RCC 7860 (cell line): ENCODE measurements around the gene FKBP2.

Experiments
- DNase-seq: peaks from one replicate; pipeline ENCODE4 v3.0.0-alpha.2; 2015; ENCODE audit warnings: low spot score
- FAIRE-seq: peaks from 2 replicates; lab custom pipeline; 2012; peaks lifted over from hg19 to GRCh38; lab: Jason Lieb, UNC

Gene FKBP2

DNA sequence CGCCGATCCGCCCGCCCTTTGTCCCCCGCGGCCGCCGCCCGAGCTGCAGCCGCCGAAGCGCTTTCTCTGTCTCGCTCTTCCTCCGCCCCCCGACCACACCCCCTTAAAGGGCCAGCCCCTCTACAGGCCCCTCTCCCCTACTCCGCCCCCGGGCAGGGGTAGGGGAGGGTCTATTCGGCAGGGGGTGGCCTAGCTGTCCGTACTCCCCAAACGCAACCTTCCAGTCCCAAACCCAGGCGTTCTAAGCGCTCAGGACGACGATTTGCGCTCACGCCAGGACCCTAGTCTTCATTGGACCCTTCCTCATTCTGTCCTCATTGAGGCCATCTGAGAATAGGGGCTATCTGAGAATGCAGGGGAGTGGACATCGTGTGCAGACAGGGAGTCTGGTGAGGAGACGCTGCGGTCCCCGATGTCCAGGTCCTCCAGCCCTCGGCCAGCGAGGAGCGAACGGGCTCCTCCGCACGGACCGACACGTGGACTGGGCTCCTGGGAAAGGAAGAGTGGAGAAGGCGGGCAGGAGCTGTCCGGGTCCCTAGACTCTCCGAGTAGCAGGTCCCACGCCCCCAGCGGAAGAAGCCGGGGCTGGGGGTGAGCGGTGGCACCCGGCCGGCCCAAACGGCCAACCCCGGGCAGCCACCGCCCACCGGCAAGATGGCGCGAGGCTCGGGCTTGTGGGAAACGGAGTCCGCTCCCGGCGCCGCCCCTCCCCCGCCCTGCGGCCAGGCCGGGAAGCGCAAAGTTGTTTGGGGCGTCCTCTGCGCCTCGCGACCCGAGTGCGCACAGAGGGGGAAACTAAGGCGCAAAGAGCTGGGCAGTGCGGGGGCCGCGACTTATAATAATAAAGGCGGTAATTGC is 6.2 kb downstream of the FKBP2 start, which contains the start of gene PPP1R14B:
PPP1R14B (minus strand) TSS at position 73 of the 858 bp plus-strand sequence. CDS start 270 bp downstream, outside the sequence.
- DNase-seq, result peak; percentile 56
- no peak for FAIRE-seq

GRCh38 chr11:64247729-64248531 is 7.0 kb downstream of the FKBP2 start:
- no peak for DNase-seq
- FAIRE-seq, result no peak

- FAIRE-seq (no peak), DNase-seq (no peak)
Measured at GRCh38 chr11:64248578-64248977, 7.7 kb downstream of the FKBP2 start.

DNA sequence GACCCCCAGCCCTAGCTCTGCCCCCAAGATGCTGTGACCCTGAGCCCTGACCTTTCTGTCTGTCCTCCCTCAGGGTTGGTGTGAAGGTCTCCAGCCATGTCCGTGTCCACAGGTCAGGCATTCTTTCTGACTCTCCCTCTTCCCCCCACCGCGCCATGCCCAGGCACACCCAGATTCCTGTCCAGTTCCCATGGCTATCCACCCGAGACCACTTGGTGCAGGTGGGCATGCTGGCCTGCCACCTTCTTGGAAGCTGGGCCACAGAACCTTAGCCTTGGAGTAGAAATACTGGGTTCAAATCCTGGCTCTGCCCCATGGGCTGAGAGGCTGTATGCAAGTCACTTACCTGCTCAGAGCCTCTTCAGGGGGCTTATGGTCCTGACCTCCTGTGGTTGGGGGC is 8.1 kb downstream of the FKBP2 start:
- FAIRE-seq (no peak), DNase-seq (no peak)

DNA sequence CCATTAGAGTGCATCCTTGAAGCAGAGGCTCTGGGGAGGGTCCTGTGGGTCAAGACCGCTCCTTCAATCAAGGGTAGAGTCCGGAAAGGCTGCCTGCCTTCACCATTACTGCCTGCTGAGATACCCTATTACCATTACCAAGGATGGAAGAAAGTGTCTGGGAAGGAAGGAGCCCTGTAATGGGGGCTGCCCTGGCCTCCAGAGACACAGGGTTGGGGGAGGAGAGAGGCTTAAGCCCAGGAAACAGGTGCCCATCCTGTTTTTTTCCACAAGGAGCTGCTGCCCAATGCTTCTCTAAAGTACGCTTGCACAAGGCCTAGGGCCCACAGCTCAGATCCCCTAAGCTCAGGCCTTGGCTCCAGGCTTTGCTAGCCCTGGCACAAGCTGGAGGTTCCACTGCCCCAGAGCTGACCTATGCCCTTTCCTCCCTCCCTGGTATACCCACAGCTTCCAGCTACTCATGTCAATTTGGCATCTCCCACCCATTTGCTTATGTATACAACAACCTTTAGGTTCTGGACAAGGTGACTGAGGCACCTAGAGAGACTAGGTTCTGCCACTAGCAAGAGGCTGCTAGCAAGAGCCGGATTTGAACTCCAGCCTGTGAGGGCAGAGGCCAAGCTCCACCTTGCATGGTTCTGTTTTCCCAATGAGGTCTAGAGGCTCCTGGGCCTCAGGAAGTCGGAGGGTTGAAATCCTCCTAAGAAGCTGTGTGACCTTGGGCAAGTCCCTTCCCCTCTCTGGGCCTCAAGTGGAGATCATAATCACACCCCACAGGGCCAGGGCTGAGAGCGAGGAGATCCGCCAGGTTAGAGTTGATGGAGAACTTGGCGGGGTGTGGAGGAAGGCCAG is 8.9 kb downstream of the FKBP2 start:
- DNase-seq (no peak), FAIRE-seq (no peak)

DNA sequence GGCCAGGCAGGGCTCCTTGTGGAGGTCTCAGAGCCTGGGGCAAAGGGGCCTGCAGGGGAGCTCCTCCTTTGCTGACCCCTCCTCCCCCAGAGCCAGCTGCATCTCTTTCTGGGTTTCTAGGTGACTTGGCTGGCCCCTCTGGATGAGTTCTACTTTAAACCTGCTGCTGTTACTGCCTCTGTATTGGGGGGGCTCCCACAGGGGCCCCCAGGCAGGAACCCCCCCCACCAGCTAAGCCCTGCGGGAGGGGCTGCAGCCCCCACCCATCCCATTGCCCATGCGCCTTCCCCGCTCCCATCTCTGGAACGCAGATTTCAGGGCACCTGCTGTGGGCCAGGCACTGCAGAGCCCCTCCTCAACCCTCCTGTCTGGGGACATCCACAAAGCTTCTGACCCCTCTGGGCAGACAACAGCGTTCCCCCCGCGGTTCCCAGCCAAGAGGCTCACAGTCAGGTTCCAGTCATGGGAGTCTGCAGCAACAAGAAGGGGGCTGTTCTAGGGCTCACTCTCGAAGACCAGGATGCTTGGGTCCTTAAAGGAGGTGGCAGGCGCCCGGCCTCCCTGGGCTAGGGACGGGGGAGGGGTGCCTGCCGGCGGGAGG is 9.6 kb downstream of the FKBP2 start:
- DNase-seq (no peak), FAIRE-seq (no peak)

DNA sequence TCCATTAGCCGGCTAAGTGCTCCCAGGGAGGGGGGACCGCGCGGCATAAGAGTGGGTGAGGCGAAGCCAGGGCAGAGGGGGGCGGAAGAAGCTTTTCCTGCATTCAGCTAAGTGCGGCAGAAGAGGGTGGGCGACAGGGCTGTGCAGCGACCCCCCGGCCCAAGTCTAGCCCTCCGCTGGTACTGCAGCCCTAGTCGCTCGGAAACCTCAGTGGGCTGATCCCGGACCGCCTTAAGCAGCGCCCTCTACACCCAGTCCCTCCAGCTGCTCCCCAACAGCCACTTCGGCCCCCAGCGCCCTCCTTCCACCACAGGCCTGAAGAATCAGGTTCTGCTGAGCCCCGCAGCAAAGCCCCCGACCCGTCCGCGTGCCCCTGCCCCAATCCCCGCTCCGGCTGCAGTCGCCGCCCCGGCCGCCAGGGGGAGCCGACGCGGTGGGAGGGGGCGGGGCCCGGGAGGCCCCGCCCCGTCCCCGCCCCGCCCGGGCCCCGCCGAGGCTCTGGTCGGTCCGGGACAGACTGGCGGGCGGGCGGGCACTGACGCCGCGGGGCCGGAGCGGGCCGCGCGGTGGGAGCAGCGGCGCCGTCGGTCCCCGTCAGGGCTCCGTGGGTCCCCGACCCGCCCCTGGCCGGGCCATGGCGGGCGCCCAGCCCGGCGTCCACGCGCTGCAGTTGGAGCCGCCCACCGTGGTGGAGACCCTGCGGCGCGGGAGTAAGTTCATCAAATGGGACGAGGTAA is 10.3 kb downstream of the FKBP2 start, which contains the start of gene PLCB3:
PLCB3 (plus strand) TSS at position 515 of the 737 bp plus-strand sequence; CDS start at position 635, 120 bp downstream.
- DNase-seq (no peak), FAIRE-seq (no peak)

GRCh38 chr11:64251753-64252002 is 10.8 kb downstream of the FKBP2 start:
- FAIRE-seq, result no peak
- DNase-seq, result no peak

DNA sequence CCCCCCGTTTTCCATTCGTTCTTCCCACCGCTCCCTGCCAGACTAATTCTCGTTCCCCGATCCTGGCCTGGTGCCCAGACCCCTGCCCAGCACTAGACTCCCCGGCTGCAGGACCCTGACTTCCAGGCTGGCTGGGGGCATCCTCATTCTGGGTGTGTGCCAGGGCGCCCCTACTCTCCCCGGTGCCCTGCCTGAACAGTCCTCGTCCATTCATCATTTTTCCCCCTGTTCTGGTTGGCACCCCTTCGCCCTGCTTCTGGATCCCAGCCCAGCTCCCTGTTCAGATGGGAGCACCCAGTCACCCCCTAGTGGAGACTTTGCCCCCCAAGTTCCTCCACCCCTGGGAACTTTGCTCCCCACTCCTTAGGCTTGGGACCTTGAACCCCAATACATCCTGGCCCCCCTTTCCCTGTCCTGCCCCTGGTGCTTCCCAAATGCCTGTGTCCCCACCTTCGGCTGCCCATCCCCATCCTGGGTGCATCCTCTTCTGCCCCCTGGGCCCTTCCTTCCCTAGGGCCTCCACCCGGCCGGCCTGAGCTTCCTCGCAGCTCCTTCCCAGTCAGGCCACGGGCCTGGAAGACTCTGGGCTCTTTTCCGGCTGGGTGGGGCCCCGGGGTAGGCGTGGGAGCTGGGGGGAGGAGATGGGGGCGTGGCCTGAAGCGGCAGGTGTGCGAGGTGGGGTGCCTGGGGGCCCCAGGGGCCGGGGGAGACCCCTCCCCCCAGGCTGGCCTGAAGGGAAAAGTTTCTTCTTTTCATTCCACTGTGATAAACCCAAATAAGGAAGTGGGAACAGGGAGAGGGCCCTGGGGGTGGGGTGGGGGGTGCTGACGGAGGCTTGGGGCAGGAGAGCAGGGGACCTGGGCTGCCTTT is 11.3 kb downstream of the FKBP2 start:
- DNase-seq (peak; percentile 19), FAIRE-seq (no peak)

DNA sequence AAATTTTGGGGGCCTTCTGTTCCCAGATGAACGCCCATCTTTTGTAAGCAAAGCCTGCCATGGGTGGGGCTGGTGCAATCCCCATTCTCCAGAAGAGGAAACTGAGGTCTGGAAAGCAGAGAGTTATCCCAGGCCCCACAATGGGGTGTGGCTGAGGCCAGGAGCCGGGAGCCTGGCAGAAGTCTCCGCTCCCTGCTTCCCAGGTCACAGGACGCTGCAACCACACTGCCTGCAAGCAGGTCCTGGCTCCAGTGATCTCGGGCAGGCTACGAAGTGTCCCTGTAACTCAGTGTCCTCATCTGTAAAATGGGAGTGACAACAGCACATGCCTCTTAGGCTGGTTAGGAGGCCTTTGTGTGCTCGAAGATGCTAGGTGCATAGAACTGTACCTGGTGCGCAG is 12.1 kb downstream of the FKBP2 start:
- DNase-seq (no peak), FAIRE-seq (no peak)

GRCh38 chr11:64253481-64253880 is 12.6 kb downstream of the FKBP2 start:
- FAIRE-seq (no peak), DNase-seq (no peak)

DNA sequence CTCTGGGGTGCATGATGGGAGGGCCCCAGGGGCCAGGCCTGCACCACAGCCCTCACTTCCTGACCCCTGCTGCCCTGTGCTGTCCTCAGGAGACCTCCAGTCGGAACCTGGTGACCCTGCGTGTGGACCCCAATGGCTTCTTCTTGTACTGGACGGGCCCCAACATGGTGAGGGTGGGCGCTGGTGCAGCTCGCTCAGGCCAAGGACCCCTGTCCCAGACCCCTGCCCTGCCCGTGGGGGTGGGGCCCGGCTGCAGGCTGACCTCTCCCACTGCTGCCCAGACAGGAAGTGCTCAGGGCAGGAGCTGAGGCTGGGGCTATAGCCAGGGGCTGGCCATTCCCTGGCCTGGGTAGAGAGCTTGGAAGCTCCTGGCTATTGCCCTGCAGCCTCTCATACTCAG is 13.4 kb downstream of the FKBP2 start:
- FAIRE-seq, result no peak
- DNase-seq, result no peak

DNA sequence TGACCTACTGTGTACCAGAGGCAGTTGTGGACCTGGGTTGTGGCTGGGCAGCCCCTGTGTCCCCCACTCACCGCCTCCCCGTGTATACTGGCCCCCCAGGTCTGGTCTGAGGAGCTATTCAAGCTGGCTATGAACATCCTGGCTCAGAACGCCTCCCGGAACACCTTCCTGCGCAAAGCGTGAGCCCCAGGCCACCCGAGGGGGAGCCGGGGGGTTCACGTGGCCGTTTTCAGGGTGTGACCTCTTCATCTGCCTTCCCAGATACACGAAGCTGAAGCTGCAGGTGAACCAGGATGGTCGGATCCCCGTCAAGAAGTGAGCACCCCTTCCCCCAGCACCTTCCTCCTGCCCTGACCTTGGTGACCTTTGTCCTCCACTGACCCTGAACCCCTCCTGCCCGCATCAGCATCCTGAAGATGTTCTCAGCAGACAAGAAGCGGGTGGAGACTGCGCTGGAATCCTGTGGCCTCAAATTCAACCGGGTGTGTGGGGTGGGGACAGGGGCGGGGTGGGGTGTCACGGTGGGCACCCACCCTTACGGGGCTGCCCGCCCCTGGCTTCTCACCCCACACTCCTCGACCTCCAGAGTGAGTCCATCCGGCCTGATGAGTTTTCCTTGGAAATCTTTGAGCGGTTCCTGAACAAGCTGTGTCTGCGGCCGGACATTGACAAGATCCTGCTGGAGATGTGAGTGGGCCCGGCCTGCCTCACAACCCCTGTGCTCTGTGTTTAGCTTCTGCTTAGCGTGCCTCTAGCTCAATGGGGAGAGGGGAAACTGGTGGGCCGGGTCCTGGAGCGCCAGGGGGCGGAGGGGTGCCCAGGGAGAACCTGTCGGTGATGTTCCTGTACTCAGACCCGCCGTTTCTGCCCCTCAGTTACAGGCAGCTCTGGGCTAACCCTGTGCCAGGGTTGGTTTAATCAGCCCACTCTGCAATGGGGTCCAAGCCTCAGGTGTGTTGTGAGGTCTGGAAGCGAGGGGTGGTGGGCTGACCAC is 14.5 kb downstream of the FKBP2 start:
- DNase-seq (no peak), FAIRE-seq (no peak)

DNA sequence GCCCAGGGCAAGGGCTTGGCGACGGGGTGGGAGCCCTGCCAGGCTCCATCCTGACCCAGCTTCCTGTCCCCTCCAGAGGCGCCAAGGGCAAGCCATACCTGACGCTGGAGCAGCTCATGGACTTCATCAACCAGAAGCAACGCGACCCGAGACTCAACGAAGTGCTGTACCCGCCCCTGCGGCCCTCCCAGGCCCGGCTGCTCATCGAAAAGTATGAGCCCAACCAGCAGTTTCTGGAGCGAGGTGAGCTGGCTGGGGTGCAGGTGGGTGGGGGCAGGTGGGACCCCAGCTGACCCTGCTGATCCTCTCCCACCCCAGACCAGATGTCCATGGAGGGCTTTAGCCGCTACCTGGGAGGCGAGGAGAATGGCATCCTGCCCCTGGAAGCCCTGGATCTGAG is 15.4 kb downstream of the FKBP2 start:
- FAIRE-seq (no peak), DNase-seq (no peak)

DNA sequence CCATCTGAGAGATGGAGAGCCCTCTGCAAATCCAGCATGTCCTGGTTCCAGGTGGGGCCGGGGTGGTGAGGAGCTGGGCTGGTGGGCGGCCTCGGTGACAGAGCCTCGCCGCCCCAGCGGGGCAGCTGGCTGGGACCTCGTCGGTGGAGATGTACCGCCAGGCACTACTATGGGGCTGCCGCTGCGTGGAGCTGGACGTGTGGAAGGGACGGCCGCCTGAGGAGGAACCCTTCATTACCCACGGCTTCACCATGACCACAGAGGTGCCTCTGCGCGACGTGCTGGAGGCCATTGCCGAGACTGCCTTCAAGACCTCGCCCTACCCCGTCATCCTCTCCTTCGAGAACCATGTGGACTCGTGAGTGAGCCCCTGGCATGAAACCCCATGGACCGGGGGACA is 17.5 kb downstream of the FKBP2 start:
- DNase-seq (no peak), FAIRE-seq (no peak)

- DNase-seq (no peak), FAIRE-seq (no peak)
Measured at GRCh38 chr11:64258946-64259532, 18.1 kb downstream of the FKBP2 start.

DNA sequence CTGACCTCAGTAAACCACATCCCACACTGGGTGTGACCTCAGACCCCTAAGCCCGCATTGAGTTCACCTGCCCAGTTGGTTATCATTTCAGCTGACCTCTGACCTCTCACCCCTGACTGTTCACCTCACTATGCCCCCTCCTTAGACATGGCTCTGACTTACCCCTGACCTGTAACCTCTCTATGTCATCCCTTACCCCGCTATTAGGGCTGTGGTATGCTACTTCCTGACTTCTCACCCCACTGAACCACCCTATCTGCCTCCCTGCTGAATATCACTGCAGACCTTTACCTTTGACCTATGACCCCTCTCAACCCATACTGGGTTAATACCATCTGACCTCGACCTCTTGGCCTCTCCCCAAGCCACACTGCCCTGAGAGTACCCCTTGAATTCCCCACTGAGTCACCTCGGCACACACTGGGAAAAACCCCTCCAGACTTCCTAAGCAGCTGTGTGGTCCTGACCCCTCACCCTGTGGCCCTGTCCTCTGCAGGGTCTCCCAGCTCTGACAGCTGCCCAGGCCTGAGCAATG is 18.7 kb downstream of the FKBP2 start:
- DNase-seq, result no peak
- no peak for FAIRE-seq
